Measurements from ENCODE around the gene ANKMY1. TPM values are rescaled to one million over a fixed set of nuclear protein-coding genes. Genes with fewer than 3 reads are reported as not detected.

ANKMY1 gene
- total and polyA plus RNA-seq, 2 of the 8 experiments (the other 6 are each of a cell fraction or from before 2014, with no cell fraction given), result 4.5 to 4.8 TPM

DNA sequence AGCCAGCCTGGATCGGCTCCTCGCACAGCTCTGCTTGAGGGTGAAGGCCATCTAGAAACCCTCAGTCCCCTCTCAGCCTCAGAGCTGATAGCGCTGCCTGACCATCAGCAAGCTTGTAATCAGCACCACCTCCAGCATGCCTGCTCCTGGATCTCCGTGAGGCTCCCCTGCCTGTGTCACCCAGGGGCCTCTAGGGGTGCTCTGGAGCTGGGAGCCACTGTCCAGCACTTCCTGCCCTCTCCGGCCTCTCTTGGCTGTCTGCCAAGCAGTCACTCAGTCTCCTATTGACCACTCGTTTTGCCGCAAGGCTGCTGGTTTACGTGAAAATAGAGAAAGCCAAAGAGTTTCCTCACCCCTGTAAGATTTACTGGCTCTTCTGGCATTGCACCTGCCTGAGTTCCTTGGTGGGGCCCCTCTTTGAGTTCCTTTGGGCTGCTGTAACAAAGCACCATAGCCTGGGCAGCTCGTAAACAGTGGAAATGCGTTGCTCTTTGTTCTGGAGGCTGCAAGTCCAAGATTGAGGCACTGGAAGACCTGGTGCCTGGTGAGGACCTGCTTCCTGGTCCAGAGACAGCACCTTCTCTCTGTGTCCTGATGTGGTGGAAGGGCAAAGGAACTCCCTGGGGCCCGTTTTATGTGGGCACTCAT lies 46.6 kb upstream of the ANKMY1 start:
- no peak for FAIRE-seq
- TF ChIP-seq SUZ12 (IDR thresholded peaks at IDR 0.05; ENCODE audit: low read length) (no peak), EZH2 (IDR thresholded peaks at IDR 0.05; ENCODE audit: low read depth, low read length, severe bottlenecking) (no peak), TEAD4 (IDR thresholded peaks at IDR 0.05; ENCODE audit: low read depth, low read length) (no peak)

More for the DNA sequence above, 46.6 kb upstream of the ANKMY1 start:
- Histone ChIP-seq H3K23ac (ENCODE audit: insufficient read length) (no peak overlapping the region), H3K79me1 (ENCODE audit: low read depth, low read length) (no peaks in the 10 kb centered on the region), H3K4me2 (ENCODE audit: insufficient read depth in 1 of 2, low read depth in 2 of 2, low read length in 2 of 2) (no peak overlapping the region), H2AFZ (ENCODE audit: low read length) (peak overlapping the region; percentile 42; the same call in 1 of the 2 replicates), H2BK5ac (ENCODE audit: low read depth, low read length) (no peak overlapping the region), H2AK5ac (ENCODE audit: low read depth, low read length) (no peak overlapping the region), H3K56ac (replicated peaks; ENCODE audit: insufficient read length, low read depth, low read length) (no peak overlapping the region), H3K14ac (ENCODE audit: insufficient read length) (no peak overlapping the region), H3K4me3 (ENCODE audit: extremely low read depth in 1 of 4, insufficient read depth in 2 of 4, low read depth in 3 of 4, low read length in 4 of 4) (no peak overlapping the region), H4K20me1 (replicated peaks in 1 of 2; ENCODE audit: control insufficient read depth in 1 of 2, insufficient read depth in 2 of 2, low read length in 2 of 2) (peaks cover 0 to 4% of the 10 kb centered on the region in 2 experiments), H3K36me3 (ENCODE audit: control insufficient read depth in 2 of 4, insufficient read depth in 4 of 4, low read length in 3 of 4) (no peaks in the 10 kb centered on the region; a peak in 2 of 8 replicates), H3K4ac (replicated peaks; ENCODE audit: insufficient read length, low read depth, low read length) (no peak overlapping the region), H2BK12ac (ENCODE audit: low read depth, low read length) (no peak overlapping the region), H3K27ac (ENCODE audit: low read depth, low read length) (no peak overlapping the region), H4K5ac (ENCODE audit: insufficient read length, low read depth, low read length) (no peak overlapping the region), H2BK20ac (ENCODE audit: low read length) (no peak overlapping the region), H4K91ac (replicated peaks; ENCODE audit: insufficient read length, low read length) (no peak overlapping the region), H3K27me3 (replicated peaks in 1 of 4; ENCODE audit: control insufficient read depth in 3 of 4, extremely low read depth in 1 of 4, insufficient read depth in 3 of 4, low read length in 3 of 4) (0 out of 7 replicates have a peak, but pooled peaks cover 0 to 2% (median 0%) of the 10 kb centered on the region in 4 experiments), H3K9me3 (ENCODE audit: insufficient read depth in 2 of 2, low read depth in 1 of 2, low read length in 1 of 2) (no peaks in the 10 kb centered on the region), H4K8ac (ENCODE audit: extremely low read depth, insufficient read depth, low read length) (peak overlapping the region; percentile 45; the same call in 1 of the 2 replicates), H3K79me2 (ENCODE audit: control insufficient read depth in 1 of 2, insufficient read depth in 2 of 2, low read length in 2 of 2) (no peaks in the 10 kb centered on the region), H3K18ac (ENCODE audit: extremely low read depth, low read length) (no peak overlapping the region), H2BK120ac (replicated peaks; ENCODE audit: low read depth, low read length) (no peak overlapping the region), H3K9ac (replicated peaks in 1 of 4; ENCODE audit: extremely low read depth in 1 of 4, low read depth in 3 of 4, low read length in 3 of 4) (no peak overlapping the region), H2BK15ac (ENCODE audit: low read length) (no peak overlapping the region), H3K23me2 (ENCODE audit: low read depth, low read length) (no peaks in the 10 kb centered on the region), H3K4me1 (replicated peaks in 1 of 4; ENCODE audit: control insufficient read depth in 3 of 4, insufficient read depth in 4 of 4, low read length in 3 of 4) (no peaks in the 10 kb centered on the region)
- POLR2A ChIA-PET (ENCODE audit: partially characterized antibody), result no interaction called here
- WGBS, 2 experiments (ENCODE audit: extremely low coverage in 1 of 2, insufficient coverage in 1 of 2, insufficient read length in 1 of 2, insufficient replicate concordance in 2 of 2, low coverage in 1 of 2, low lambda C conversion rate in 2 of 2, missing lambda C conversion rate in 1 of 2), result 75% methylated on average over 10 of the region's 11 CpGs; no CpG with 5 or more reads in 1 of the 2 experiments
- CTCF ChIA-PET (ENCODE audit: partially characterized antibody), result interaction anchor here (0.8 to 3.2 kb wide), 11 partner anchors 9 to 81 kb away, joined by 3 to 17 read pairs (median 3); partner anchors contain the start of gene CAPN10
- peak in 1 of 2 experiments; percentile 27 for DNase-seq (ENCODE audit: low read depth in 1 of 2, low spot score in 2 of 2)
